ENCODE data around the gene TAAR5. TPM values are rescaled to one million over a fixed set of nuclear protein-coding genes. Genes with fewer than 3 reads are reported as not detected.
"Not testable (repeated sequence)": the region's sequence is repeated elsewhere in the genome, so short reads cannot be mapped to it uniquely, and the experiment has no call there.

Gene TAAR5, protein sequence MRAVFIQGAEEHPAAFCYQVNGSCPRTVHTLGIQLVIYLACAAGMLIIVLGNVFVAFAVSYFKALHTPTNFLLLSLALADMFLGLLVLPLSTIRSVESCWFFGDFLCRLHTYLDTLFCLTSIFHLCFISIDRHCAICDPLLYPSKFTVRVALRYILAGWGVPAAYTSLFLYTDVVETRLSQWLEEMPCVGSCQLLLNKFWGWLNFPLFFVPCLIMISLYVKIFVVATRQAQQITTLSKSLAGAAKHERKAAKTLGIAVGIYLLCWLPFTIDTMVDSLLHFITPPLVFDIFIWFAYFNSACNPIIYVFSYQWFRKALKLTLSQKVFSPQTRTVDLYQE
- not detected in 2 replicates for total RNA-seq (2014; rRNA removed; shearing (Covaris generic))
- not detected in 2 replicates for polyA plus RNA-seq (2014; cell fraction: nucleus; rRNA removed)

DNA sequence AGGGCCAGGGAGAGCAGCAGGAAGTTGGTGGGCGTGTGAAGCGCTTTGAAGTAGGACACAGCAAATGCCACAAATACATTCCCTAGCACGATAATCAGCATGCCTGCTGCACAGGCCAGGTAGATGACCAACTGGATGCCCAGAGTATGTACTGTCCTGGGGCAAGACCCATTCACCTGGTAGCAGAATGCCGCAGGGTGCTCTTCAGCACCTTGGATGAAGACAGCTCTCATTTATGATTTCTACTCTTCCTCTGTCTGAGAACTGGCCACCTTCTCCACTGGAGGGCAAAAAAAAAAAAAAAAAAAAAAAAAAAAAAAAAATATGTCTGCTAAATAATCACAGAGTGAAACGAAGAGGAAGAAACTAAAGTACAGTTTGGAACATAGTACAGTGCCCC lies at the start of gene TAAR5:
Gene TAAR5, minus strand, starts transcription at position 288 of the 400 bp plus-strand sequence. Its CDS starts 55 bp downstream, at position 233.
- no peak for DNase-seq (ENCODE audit: extremely low read depth, low read depth)

DNA sequence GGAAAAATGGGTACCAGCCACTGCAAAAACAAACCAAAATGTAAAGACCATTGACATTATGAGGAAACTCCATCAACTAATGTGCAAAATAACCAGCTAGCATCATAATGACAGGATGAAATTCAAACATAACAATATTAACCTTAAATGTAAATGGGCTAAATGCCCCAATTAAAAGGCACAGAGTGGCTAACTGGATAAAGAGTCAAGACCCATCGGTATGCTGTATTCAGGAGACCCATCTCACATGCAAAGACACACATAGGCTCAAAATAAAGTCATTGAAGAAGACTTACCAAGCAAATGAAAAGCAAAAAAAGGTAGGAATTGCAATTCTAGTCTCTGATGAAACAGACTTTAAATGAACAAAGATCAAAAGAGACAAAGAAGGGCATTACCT lies 47.6 kb upstream of the TAAR5 start:
- DNase-seq (ENCODE audit: extremely low read depth, low read depth), result not testable (repeated sequence)

DNA sequence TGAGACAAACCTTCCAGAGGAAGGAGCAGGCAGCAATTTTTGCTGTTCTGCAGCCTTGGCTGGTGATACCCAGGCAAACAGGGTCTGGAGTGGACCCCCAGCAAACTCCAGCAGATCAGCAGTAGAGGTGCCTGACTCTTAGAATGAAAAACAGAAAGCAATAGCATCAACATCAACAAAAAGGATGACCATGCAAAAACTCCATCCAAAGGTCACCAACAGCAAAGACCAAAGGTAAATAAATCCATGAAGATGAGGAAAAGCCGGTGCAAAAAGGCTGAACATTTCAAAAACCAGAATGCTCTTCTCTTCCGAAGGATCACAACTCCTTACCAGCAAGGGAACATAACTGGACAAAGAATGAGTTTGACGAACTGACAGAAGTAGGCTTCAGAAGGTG lies 46.4 kb upstream of the TAAR5 start:
- DNase-seq (ENCODE audit: extremely low read depth, low read depth), result not testable (repeated sequence)

DNA sequence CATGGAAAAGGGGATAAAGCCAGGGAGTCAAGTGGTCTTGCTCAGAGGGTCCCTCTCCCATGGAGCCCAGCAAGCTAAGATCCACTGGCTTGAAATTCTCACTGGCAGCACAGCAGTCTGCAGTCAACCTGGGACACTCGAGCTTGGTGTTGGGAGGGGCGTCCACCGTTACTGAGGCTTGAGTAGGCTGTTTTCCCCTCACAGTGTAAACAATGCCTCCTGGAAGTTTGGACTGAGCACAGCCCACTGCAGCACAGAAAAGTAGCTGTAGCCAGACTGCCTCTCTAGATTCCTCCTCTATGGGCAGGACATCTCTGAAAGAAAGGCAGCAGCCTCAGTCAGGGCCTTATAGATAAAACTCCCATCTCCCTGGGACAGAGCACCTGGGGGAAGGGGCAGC lies 45.7 kb upstream of the TAAR5 start:
- DNase-seq (ENCODE audit: extremely low read depth, low read depth), result not testable (repeated sequence)

DNA sequence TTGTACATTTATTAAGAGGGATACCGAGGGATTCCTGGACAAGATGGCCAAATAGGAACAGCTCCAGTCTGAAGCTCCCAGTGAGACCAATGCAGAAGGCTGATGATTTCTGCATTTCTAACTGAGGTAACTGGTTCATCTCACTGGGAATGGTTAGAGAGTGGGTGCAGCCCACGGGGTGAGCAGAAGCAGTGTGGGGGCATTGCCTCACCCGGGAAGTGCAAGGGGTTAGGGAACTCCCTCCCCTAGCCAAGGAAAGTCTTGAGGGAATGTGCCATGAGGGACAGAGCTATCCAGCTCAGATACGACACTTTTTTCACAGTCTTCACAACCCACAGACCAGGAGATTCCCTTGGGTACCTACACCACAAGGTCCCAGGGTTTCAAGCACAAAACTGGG lies 45.3 kb upstream of the TAAR5 start:
- no peak for DNase-seq (ENCODE audit: extremely low read depth, low read depth)

DNA sequence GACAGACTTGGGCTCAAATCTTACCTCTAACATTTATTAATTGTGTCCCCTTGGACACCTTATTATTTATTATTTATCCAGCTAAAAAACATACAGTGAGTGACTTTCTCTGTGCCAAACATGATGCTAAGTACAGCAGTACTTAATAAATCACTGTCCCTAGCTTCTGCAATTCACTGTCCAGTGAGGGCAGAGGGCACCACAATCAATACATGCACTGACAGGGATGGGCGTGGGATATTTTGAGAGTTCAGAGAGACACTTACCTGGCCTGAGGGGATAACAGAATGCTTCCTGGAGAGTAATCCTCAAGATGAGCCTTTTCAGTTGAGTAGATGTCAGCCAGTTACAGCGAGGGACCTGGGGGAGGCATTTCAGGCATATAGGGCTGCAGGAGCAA lies 43.8 kb upstream of the TAAR5 start:
- no peak for DNase-seq (ENCODE audit: extremely low read depth, low read depth)

DNA sequence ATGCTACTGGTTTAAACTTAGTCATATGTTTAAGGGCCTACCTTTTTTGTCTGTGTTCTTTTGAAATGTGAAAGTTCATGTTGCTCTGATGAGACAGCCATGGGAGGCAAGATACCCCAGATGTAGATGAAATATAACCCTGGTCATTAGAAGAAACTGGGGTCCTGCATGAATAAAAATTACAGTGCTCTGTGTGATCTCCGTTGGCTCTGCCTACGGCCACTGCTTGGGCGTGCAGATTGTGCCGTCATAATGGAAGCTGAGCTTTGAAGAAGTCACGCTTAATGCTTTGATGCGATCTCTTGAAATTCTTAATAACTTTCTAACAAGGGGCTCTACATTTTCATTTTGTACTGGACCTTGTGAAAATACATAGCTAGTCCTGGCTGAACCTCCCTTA lies 34.6 kb upstream of the TAAR5 start, which contains the start of gene TAAR2:
Gene TAAR2, minus strand, starts transcription at position 101 of the 400 bp plus-strand sequence. Its CDS starts 0 bp downstream, at position 101.
- DNase-seq (ENCODE audit: extremely low read depth, low read depth), result no peak

DNA sequence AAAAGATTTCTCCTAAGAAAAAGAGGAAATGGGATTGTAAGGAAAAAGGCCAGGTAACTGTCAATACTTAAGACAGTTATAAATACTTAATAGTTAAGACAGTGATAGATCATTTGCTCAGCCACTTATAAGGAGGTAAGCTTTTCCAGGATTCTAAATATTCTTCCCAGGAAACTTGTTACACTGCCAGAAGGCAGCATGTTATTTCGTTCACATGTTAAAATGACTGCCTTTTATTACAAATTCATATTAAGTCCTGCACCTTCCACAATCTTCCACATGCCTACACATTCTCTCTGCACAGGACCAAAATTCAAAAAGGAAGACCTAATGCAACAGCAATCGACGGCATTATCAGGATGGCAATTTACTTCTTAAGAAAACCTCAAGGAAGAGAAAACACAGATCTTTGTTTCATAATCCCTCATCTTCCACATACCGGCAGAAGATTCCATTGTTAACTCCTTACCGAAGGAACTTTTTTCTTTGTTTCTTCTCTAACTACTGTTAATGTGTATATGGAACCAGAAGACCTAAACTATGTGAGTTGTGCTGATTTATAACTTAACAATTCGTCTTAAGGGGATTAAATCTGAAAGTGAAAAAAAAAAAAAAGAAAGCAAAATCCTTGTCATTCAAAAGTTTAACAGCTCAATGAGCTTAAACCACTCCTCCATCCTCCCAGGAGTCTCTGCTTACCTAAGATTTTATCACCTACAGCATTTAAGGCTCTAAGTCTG lies 33.7 kb upstream of the TAAR5 start:
- DNase-seq (ENCODE audit: extremely low read depth, low read depth), result no peak

DNA sequence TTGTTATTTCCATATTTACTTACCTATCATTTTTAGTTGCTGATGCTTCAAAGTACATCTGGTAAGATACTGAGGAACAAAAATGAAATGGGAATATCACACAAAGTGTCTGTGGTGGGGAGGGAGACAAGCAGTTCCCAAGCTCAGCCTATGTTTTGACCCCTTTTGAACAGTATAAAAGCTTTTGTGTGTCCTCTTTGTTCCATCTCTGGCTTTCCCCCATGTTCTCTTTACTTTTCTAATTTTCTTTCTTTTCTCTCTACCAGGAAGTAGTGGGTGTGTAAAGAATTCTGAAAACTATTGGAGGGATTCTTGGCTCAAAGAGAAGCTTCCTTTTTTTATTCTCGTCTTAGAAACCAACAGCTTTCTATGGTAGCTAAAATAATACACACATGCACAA lies 27.1 kb upstream of the TAAR5 start:
- no peak for DNase-seq (ENCODE audit: extremely low read depth, low read depth)

DNA sequence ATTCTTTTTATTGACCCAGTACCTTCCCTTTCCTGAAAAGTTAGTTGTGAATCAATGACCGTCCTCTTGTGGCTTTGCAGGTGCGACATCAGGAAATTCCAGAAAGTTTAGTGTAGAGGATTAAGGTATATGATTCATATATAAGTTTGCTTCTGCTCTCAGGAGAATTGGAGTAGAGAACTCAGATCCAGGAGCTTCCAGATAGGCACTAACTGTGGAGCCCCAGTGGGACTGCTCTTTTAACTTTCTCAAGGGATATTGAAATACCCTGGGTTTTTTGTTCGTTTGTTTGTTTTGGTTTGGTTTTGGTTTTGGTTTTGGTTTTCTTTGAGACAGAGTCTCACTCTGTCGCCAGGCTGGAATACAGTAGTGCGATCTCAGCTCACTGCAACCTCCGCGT lies 25.0 kb upstream of the TAAR5 start:
- no peak for DNase-seq (ENCODE audit: extremely low read depth, low read depth)

DNA sequence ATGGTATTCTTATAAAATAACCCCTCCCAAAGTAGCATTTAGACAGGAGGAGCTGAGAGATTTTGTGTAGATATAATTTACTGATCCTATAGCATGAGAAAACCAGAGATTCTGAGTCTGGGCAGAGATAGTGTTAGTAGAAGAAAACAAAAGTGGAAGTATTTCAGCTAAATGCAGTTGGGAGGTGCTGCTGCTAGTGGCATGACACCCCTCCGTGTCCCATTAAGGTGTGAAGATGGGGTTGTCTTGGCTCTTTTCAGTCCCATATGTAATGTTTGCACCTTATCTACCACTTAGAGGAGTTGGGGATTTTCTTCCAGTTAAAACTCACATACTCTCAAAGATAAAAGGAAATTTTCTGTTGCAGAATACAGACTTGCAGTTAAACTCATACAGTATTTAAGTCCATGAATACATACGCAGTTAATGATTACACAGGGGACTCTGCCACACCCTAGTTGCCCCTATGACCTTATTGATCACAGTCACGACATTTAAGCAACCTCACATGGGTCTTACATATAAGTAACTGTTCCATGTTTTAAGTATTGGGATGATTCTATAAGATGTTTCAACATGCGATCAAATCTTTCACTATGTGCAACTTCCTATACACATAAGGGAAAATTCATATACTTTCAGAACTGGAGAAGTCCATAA lies 23.0 kb upstream of the TAAR5 start:
- DNase-seq (ENCODE audit: extremely low read depth, low read depth), result no peak

DNA sequence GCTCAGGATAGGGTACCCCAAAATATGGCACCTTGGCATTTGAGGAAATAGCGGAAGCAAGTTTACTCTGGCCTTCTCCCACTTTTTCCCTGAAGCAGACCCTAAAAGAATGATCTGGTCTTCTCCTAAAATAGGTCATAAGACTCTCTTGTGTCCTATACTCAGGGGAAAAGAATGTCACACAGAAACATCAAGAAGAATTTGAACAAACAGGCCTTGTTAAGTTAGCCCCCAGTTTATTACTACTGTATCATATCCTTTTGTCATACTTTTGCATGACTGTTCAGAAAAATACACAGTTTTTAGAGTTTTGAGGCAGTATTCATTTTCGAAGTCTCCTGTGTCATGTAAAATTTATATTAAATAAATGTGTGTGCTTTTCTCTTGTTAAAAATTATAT lies 22.1 kb upstream of the TAAR5 start:
- DNase-seq (ENCODE audit: extremely low read depth, low read depth), result no peak

DNA sequence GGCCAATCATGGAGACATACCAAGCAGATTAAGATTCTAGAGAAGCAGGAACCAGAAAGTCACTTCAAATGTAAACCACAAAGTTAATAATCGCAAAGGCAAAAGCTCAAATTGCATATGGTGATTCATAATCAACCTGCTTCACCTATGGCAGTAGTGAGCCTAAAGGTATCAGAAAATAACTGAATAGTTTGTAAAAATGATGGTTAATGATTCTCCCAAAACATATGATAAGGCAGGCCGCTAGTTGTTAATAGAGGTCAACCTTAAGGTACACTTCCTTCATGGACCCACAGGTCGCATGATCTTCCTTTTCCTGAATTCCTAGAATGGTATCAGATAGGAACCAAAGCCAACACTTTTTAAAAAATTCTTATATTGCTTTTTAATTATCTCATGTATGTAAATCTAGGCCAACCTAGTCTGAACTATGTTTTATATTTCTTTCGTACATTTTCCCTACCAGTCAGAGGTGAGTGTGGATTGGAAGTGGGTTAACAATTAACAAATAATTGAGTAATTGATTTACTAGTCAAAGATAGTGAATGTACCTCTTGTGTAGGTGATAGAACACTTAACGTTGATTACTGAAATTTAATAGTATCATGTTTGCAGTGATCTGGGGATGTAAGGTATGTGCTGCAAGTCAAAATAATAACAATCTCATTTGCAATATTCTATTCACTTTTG lies 18.1 kb upstream of the TAAR5 start:
- DNase-seq (ENCODE audit: extremely low read depth, low read depth), result no peak

DNA sequence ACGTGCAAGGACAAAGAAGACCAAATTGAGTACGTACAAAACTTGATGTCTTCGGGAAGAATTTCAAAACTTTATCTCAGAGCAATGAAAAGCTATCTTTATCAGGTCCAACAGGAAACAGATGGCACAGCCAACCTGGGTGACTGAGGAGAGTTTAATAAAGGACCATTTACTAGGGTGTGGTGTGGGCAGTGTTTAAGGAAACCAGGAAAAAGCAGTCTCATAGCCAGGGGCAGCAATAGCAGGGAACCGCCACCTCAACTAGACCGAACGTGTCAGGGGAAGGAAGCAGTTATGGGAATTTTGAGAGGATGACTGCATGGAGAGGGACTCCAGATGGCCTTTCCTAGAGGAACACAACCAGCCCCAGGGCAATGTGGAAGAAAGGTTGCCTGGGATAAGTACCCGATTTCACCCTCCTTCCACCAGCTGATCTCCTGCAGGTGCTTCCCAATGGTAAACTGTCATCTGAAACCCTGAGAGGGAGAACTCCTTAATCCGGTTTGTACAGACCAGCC lies 15.2 kb upstream of the TAAR5 start:
- DNase-seq (ENCODE audit: extremely low read depth, low read depth), result no peak

DNA sequence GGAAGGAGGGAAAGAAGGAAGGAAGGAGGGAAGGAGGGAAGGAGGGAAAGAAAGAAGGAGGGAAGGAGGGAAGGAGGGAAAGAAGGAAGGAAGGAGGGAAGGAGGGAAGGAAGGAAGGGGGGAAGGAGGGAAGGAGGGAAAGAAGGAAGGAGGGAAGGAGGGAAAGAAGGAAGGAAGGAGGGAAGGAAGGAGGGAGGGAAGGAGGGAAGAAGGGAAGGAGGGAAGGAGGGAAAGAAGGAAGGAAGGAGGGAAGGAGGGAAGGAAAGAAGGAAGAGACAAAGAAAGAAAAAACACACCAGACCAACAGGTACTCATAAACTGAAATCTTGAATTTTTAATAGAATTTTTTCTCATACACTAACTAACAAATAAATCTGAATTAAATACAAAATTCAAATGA lies 11.4 kb upstream of the TAAR5 start:
- DNase-seq (ENCODE audit: extremely low read depth, low read depth), result not testable (repeated sequence)

DNA sequence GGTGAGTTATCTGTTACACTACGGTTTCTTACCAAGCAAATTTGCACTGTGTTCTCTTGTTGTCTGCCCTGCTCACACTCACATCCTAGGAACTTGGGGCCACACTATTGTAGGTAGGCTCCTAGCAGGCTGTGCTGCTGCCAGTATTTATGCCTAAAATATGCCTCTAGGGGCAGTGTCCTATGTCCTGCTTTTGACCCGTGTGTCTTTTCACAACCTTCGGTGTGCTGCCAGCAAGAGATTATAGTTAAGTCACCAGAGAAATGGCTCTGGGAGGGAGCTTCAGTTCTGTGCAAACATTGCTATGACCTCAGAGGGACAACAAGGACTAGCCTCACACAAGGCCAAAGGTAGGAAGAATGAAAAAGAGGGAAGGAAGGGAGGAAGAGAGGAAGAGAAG lies 8.9 kb upstream of the TAAR5 start:
- peak; percentile 16 for DNase-seq (ENCODE audit: extremely low read depth, low read depth)

DNA sequence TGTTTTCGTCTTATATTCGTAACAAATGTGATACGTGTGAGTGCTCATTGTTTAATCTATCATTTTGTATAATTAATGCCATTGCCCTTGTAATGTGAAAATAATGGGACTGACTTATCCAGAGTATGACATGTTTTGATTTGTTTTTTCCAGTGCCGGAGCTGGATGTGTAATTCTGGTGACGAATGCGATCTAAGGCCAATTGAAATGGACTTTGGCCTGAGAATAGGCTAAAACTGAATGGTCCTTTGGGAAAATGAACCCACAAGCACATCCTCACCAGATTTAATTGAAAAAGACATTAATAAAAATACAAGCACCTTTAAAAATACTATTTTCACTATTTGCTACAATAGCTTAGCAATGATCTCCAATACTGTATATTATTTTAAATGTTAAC lies 6.7 kb upstream of the TAAR5 start:
- DNase-seq (ENCODE audit: extremely low read depth, low read depth), result no peak

DNA sequence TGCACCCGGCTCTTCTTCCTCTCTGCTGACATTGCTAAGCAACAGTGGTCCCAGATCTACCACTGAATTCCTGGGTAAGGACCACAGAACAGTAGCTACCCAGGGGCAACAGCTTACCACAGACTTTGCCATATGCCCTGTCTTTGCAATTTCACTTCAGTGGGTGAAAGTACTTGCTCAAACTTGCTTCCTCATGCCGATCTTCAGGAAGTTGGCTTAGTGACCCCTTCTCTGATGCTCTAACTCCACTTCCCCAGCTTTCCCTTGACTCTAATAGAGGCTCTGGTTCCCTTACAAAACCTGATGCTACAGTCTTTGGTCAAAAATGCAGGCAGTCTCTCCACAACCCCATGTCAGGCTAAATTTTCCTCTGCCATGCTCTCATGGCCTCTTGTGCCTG lies 3.3 kb upstream of the TAAR5 start:
- no peak for DNase-seq (ENCODE audit: extremely low read depth, low read depth)

DNA sequence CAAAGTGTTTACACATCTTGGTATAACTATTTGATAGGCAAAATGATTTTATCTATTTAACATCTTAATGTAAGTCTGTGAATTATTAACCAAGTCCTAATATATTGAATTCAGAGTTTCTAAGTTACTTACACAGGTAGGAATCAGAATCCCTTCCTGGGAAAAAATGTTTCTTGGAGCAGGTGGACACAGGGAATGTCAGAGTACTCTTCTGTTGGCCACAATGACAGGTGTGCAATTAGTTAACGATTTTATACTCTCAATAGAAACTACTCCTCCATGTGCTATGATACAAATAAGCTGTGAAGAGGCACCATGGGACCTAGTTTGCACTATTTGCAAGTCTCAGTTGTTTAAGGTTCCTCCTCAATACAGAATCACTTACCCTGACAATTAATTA lies 821 bp upstream of the TAAR5 start:
- DNase-seq (ENCODE audit: extremely low read depth, low read depth), result no peak

DNA sequence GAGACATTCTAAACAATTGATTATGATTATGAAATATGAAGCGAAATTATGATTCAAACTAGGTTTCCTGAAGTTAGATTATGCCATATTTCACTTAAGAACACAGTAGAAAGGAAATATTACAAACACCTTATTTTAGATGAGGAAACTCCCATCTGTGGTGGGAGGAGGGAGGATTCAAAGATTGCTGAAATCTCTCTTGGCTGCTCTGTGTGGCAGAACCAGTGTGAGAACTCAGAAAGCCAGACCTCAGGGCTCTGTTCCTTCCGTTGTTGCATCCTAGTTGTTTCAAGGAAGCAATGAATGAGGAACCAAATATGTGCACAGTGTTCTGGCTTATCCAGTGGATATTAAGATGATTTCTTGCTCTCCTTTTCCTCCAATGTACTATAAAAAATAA lies 2.1 kb downstream of the TAAR5 start:
- DNase-seq (ENCODE audit: extremely low read depth, low read depth), result no peak

DNA sequence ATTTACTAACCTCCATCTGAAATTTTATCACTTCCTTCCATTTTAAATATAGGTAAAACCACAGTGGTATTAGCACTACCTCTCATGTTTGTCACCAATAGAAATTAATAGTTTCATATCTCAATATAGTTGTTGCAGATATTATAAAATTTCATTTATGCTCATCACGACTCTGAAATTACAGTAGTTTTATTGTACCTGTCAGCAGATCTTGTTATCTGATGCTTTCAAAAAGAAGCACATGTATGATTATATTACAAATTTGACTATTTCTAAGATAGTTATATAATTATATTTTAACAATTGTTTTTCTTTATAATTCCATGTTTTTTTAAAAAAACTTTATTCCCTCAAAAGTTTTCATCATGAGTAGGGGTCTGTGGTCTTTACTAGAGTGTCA lies 4.8 kb downstream of the TAAR5 start:
- no peak for DNase-seq (ENCODE audit: extremely low read depth, low read depth)

Data from NCI-H460 (cell line).